HepG2 (cell line): Measurements from ENCODE around the gene SLC35B1. TPM values are rescaled to one million over a fixed set of nuclear protein-coding genes. Genes with fewer than 3 reads are reported as not detected.

Source experiments
- CBX1 ChIP-seq: IDR thresholded peaks from one replicate; pipeline ENCODE4 v1.6.1; 2016; ENCODE audit warnings: antibody characterized with exemption, low read depth
- CREM ChIP-seq, 2 experiments: sonication (generic) in 1 of 2; formaldehyde crosslinking in 1 of 2; IDR thresholded peaks; 2 replicates each; pipeline versions ENCODE4 v1.4.0 to v1.6.1; 2016 to 2020; ENCODE audit warnings: antibody characterized with exemption in 1 of 2, mild to moderate bottlenecking in 1 of 2, missing genetic modification reagents in 1 of 2
- KDM5A ChIP-seq: fragments of 200-600 bp; sonication (generic); IDR thresholded peaks from 2 replicates; pipeline ENCODE4 v1.7.0; 2018; ENCODE audit warnings: antibody characterized with exemption, mild to moderate bottlenecking, low read length, borderline replicate concordance
- KDM5B ChIP-seq: sonication (generic); formaldehyde crosslinking; IDR thresholded peaks from 2 replicates; pipeline ENCODE4 v1.4.0; 2020; ENCODE audit warnings: missing genetic modification reagents, mild to moderate bottlenecking, borderline replicate concordance
- NFYB ChIP-seq: sonication (generic); formaldehyde crosslinking; IDR thresholded peaks from 2 replicates; pipeline ENCODE4 v1.4.0; 2020; ENCODE audit warnings: missing genetic modification reagents
- NR2F6 ChIP-seq, 2 experiments: IDR thresholded peaks; 2 replicates each; pipeline ENCODE4 v1.6.1; 2016; ENCODE audit warnings: antibody characterized with exemption in 1 of 2, mild to moderate bottlenecking in 1 of 2
- PHF20 ChIP-seq: sonication (generic); formaldehyde crosslinking; IDR thresholded peaks from 2 replicates; pipeline ENCODE4 v1.5.0; 2020; ENCODE audit warnings: mild to moderate bottlenecking, missing genetic modification reagents
- RBM39 ChIP-seq: fragments of 200-400 bp; formaldehyde crosslinking; IDR thresholded peaks from one replicate; pipeline ENCODE4 v1.6.1; 2018; ENCODE audit warnings: antibody characterized with exemption, mild to moderate bottlenecking, low read depth, low read length; ENCODE audit not compliant: poor library complexity, severe bottlenecking
- SAFB2 ChIP-seq: sonication (generic); formaldehyde crosslinking; IDR thresholded peaks from 2 replicates; pipeline ENCODE4 v1.5.1; 2020; ENCODE audit warnings: missing genetic modification reagents, low read depth, mild to moderate bottlenecking, borderline replicate concordance
- SETDB1 ChIP-seq: sonication (generic); formaldehyde crosslinking; IDR thresholded peaks from 2 replicates; pipeline ENCODE4 v1.5.1; 2020; ENCODE audit warnings: missing genetic modification reagents, mild to moderate bottlenecking, borderline replicate concordance
- SOX6 ChIP-seq, 2 experiments: fragments of 450-650 bp in 1 of 2; sonication (generic) in 1 of 2; formaldehyde crosslinking in 1 of 2; IDR thresholded peaks; 2 replicates each; pipeline versions ENCODE4 v1.4.0 to v1.6.1; 2017 to 2020; ENCODE audit warnings: antibody characterized with exemption in 1 of 2, mild to moderate bottlenecking in 1 of 2, missing genetic modification reagents in 1 of 2
- XRCC5 ChIP-seq: fragments of 200-400 bp; formaldehyde crosslinking; optimal IDR thresholded peaks from 2 replicates; pipeline ENCODE3; 2017; ENCODE audit warnings: mild to moderate bottlenecking, low read length
- ZIK1 ChIP-seq: sonication (generic); formaldehyde crosslinking; IDR thresholded peaks from 2 replicates; pipeline ENCODE4 v1.5.0; 2020; ENCODE audit warnings: mild to moderate bottlenecking, low read depth, missing genetic modification reagents, borderline replicate concordance
- ZNF124 ChIP-seq: sonication (generic); formaldehyde crosslinking; IDR thresholded peaks from 2 replicates; pipeline ENCODE4 v1.4.0; 2020; ENCODE audit warnings: missing genetic modification reagents
- ZNF138 ChIP-seq: sonication (generic); formaldehyde crosslinking; IDR thresholded peaks from 2 replicates; pipeline ENCODE4 v1.5.0; 2020; ENCODE audit warnings: mild to moderate bottlenecking, low read depth, missing genetic modification reagents
- ZNF546 ChIP-seq: sonication (generic); formaldehyde crosslinking; conservative IDR thresholded peaks from 2 replicates; pipeline ENCODE4 v1.8.1; 2023; ENCODE audit warnings: mild to moderate bottlenecking, missing genetic modification reagents
- ZNF556 ChIP-seq: sonication (generic); formaldehyde crosslinking; IDR thresholded peaks from 2 replicates; pipeline ENCODE4 v1.4.0; 2020; ENCODE audit warnings: mild to moderate bottlenecking, missing genetic modification reagents, borderline replicate concordance
- ZNF557 ChIP-seq: sonication (generic); formaldehyde crosslinking; IDR thresholded peaks from 2 replicates; pipeline ENCODE4 v1.4.0; 2020; ENCODE audit warnings: missing genetic modification reagents
- ZNF678 ChIP-seq: sonication (generic); formaldehyde crosslinking; IDR thresholded peaks from 2 replicates; pipeline ENCODE4 v1.4.0; 2020; ENCODE audit warnings: mild to moderate bottlenecking, missing genetic modification reagents
- ZNF75D ChIP-seq: sonication (generic); formaldehyde crosslinking; IDR thresholded peaks from 2 replicates; pipeline ENCODE4 v1.8.1; 2023; ENCODE audit warnings: missing genetic modification reagents, mild to moderate bottlenecking, borderline replicate concordance
- ZNF772 ChIP-seq: sonication (generic); formaldehyde crosslinking; IDR thresholded peaks from 2 replicates; pipeline ENCODE4 v1.5.0; 2020; ENCODE audit warnings: mild to moderate bottlenecking, missing genetic modification reagents
- polyA plus RNA-seq, 8 experiments: library from polyadenylated mRNA; depleted of rRNA in 3 of 8; stranded (reverse) in 7 of 8; unstranded in 1 of 8; fragments of >200 nt; fragmentation: Illumina TruSeq in 4 of 8; extraction: Trizol in 4 of 8; gene quantifications; 2 replicates each; pipeline versions ENCODE4 v1.2.1 to v1.2.3, GENCODE V29; 2011 to 2016; ENCODE audit warnings: low read depth in 4 of 8, missing spikeins in 1 of 8, mixed read lengths in 1 of 8; ENCODE audit not compliant: insufficient read depth in 1 of 8
- total RNA-seq, 5 experiments: library from RNA; depleted of rRNA; stranded (reverse); fragments of >200 nt; fragmentation: Illumina TruSeq; extraction: Trizol; gene quantifications; 2 replicates each; pipeline ENCODE4 v1.2.3, GENCODE V29; 2016; ENCODE audit warnings: low read depth in 1 of 5
- TF ChIP-seq, protein P1 (sequence below): sonication (generic); formaldehyde crosslinking; IDR thresholded peaks from 2 replicates; pipeline ENCODE4 v1.5.0; 2020; ENCODE audit warnings: mild to moderate bottlenecking, missing genetic modification reagents, borderline replicate concordance
- TF ChIP-seq, protein P2 (sequence below): sonication (generic); formaldehyde crosslinking; IDR thresholded peaks from 2 replicates; pipeline ENCODE4 v1.4.0; 2020; ENCODE audit warnings: missing genetic modification reagents, mild to moderate bottlenecking, borderline replicate concordance

Gene SLC35B1
- total and polyA plus RNA-seq, 2 of the 13 experiments (the other 11 are each of a cell fraction or from before 2014, with no cell fraction given), result 99.6 to 113 TPM

DNA sequence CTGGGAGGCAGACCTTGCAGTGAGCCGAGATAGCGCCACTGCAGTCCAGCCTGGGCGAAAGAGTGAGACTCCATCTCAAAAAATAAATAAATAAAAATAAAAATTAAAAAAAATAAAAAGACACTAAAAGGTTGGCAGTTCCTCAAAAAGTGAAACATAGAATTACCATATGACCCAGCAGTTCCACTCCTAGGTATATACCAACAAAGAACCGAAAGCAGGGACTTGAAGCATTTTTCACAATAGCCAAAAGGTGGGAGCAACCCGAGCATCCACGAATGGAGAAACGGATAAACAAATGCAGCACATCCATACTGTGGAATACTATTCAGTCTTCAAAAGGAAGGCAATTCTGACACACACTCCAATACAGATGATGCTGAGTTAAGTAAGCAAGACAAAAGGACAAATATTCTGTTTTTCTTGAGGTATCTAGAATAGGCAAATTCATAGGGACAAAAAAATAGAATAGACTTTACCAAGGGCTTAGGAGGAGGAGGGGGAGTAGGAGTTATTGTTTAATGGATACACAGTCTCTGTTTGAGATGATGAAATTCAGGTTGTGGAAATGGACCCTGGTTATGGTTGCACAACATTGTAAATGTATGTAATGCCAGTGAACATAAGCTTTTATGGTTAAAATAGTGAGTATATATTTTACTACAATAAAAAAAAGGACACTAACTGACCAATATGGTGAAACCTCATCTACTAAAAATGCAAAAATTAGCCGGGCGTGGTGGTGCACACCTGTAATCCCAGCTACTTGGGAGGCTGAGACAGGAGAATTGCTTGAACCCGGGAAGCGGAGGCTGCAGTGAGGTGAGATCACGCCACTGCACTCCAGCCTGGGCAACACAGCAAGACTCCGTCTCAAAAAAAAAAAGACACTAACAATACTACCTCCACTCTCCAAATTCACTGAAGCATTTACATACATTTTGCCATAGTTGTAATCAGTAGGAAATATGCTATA lies 27.0 kb upstream of the SLC35B1 start (continued):
- TF ChIP-seq RBM39 (no peak), ZNF124 (CRISPR knock-in tag) (no peak), ZIK1 (no peak), ZNF546 (CRISPR knock-in tag) (no peak), ZNF138 (CRISPR knock-in tag) (no peak), CREM (IDR thresholded peaks at IDR 0.05) (peak; percentile 30; the same call in 1 of the 2 replicates), CREM (CRISPR knock-in tag; IDR thresholded peaks at IDR 0.05) (no peak), ZNF75D (no peak), NR2F6 (IDR thresholded peaks at IDR 0.05) (no peak), NR2F6 (CRISPR knock-in tag; IDR thresholded peaks at IDR 0.05) (0 out of 2 replicates have a peak, but pooled peaks have one; percentile 18), SOX6 (IDR thresholded peaks at IDR 0.05) (no peak), SOX6 (CRISPR knock-in tag; IDR thresholded peaks at IDR 0.05) (peak; percentile 88), SETDB1 (no peak), ZNF678 (CRISPR knock-in tag) (no peak), KDM5B (no peak), XRCC5 (no peak), ZNF557 (no peak), PHF20 (no peak), ZNF772 (CRISPR knock-in tag) (no peak), CBX1 (no peak), SAFB2 (CRISPR knock-in tag) (no peak), NFYB (CRISPR knock-in tag) (no peak), ZNF556 (CRISPR knock-in tag) (no peak), KDM5A (no peak)
- TF ChIP-seq, protein P1, sequence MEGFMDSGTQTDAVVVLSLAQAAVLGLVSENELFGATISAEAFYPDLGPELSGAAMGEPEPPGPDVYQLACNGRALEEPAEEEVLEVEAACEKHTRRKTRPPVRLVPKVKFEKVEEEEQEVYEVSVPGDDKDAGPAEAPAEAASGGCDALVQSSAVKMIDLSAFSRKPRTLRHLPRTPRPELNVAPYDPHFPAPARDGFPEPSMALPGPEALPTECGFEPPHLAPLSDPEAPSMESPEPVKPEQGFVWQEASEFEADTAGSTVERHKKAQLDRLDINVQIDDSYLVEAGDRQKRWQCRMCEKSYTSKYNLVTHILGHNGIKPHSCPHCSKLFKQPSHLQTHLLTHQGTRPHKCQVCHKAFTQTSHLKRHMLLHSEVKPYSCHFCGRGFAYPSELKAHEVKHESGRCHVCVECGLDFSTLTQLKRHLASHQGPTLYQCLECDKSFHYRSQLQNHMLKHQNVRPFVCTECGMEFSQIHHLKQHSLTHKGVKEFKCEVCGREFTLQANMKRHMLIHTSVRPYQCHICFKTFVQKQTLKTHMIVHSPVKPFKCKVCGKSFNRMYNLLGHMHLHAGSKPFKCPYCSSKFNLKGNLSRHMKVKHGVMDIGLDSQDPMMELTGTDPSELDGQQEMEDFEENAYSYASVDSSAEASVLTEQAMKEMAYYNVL (CRISPR knock-in tag), result no peak
- TF ChIP-seq, protein P2, sequence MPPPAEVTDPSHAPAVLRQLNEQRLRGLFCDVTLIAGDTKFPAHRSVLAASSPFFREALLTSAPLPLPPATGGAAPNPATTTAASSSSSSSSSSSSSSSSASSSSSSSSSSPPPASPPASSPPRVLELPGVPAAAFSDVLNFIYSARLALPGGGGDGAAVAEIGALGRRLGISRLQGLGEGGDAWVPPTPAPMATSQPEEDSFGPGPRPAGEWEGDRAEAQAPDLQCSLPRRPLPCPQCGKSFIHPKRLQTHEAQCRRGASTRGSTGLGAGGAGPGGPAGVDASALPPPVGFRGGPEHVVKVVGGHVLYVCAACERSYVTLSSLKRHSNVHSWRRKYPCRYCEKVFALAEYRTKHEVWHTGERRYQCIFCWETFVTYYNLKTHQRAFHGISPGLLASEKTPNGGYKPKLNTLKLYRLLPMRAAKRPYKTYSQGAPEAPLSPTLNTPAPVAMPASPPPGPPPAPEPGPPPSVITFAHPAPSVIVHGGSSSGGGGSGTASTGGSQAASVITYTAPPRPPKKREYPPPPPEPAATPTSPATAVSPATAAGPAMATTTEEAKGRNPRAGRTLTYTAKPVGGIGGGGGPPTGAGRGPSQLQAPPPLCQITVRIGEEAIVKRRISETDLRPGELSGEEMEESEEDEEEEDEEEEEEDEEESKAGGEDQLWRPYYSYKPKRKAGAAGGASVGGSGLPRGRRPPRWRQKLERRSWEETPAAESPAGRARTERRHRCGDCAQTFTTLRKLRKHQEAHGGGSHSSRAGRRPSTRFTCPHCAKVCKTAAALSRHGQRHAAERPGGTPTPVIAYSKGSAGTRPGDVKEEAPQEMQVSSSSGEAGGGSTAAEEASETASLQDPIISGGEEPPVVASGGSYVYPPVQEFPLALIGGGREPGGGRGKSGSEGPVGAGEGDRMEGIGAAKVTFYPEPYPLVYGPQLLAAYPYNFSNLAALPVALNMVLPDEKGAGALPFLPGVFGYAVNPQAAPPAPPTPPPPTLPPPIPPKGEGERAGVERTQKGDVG (CRISPR knock-in tag), result no peak
